Measurements from ENCODE around the gene MED16.

The MED16 gene

GRCh38 chr19:927351-927779 is 34.4 kb upstream of the MED16 start:
- Histone ChIP-seq H3K23ac (ENCODE audit: low read length in 2 of 2) (peak overlapping the region in 1 of 2 experiments; percentile 86), H3K4ac (ENCODE audit: low read depth in 1 of 2, low read length in 2 of 2) (peak overlapping the region; percentile 62 to 83), H3K79me1 (replicated peaks; ENCODE audit: low read length, poor library complexity, severe bottlenecking) (peaks cover 5% of the 10 kb centered on the region), H3K4me1 (ENCODE audit: control insufficient read depth, insufficient read depth, low read depth, low read length) (peaks cover 34% of the 10 kb centered on the region), H3K18ac (ENCODE audit: low read depth in 1 of 2, low read length in 2 of 2) (peak overlapping the region; percentile 90 to 96), H2BK120ac (ENCODE audit: low read depth, low read length) (peak overlapping the region; percentile 99), H2AFZ (ENCODE audit: low read depth, low read length) (no peak overlapping the region), H2BK15ac (ENCODE audit: low read depth, poor library complexity, severe bottlenecking) (no peak overlapping the region), H4K8ac (ENCODE audit: low read length) (peak overlapping the region; percentile 81), H3K4me2 (ENCODE audit: low read length, poor library complexity, severe bottlenecking) (peak overlapping the region; percentile 79), H3K9me3 (ENCODE audit: control insufficient read depth, low read length) (no peaks in the 10 kb centered on the region), H2BK12ac (ENCODE audit: low read length in 2 of 2) (peak overlapping the region; percentile 9 to 91), H3K4me3 (ENCODE audit: insufficient read depth in 1 of 2, low read depth in 1 of 2, low read length in 2 of 2) (peak overlapping the region; percentile 84 to 85), H3K36me3 (ENCODE audit: control insufficient read depth in 1 of 2, insufficient read depth in 2 of 2, low read depth in 1 of 2, low read length in 2 of 2) (peaks cover 22 to 37% of the 10 kb centered on the region in 2 experiments), H3K27ac (ENCODE audit: low read length, poor library complexity, severe bottlenecking) (peak overlapping the region; percentile 79), H4K91ac (ENCODE audit: low read length) (peak overlapping the region; percentile 48), H3K27me3 (ENCODE audit: control insufficient read depth in 1 of 2, insufficient read depth in 1 of 2, low read length in 2 of 2) (no peaks in the 10 kb centered on the region), H2AK5ac (ENCODE audit: low read length, severe bottlenecking) (peak overlapping the region; percentile 53), H3K9ac (ENCODE audit: low read length) (peak overlapping the region; percentile 92), H3K14ac (ENCODE audit: low read length in 2 of 2) (peak overlapping the region; percentile 73 to 87), H2BK5ac (ENCODE audit: low read depth, low read length, poor library complexity, severe bottlenecking) (peak overlapping the region; percentile 51)
- 0% methylated on average over 6 of the region's 15 CpGs for WGBS
- peak; percentile 41 for DNase-seq

- Histone ChIP-seq H3K4ac (ENCODE audit: low read depth in 1 of 2, low read length in 2 of 2) (peak overlapping the region; percentile 85 to 89), H2BK5ac (ENCODE audit: low read depth, low read length, poor library complexity, severe bottlenecking) (peak overlapping the region; percentile 91), H3K4me1 (ENCODE audit: control insufficient read depth, insufficient read depth, low read depth, low read length) (peaks cover 28% of the 10 kb centered on the region), H3K9ac (ENCODE audit: low read length) (peak overlapping the region; percentile 92), H2BK12ac (ENCODE audit: low read length in 2 of 2) (peak overlapping the region in 1 of 2 experiments; percentile 71), H2AFZ (ENCODE audit: low read depth, low read length) (no peak overlapping the region), H4K8ac (ENCODE audit: low read length) (peak overlapping the region; percentile 92), H2AK5ac (ENCODE audit: low read length, severe bottlenecking) (no peak overlapping the region), H3K14ac (ENCODE audit: low read length in 2 of 2) (peak overlapping the region in 1 of 2 experiments; percentile 87), H3K36me3 (ENCODE audit: control insufficient read depth in 1 of 2, insufficient read depth in 2 of 2, low read depth in 1 of 2, low read length in 2 of 2) (peaks cover 16 to 31% of the 10 kb centered on the region in 2 experiments), H4K91ac (ENCODE audit: low read length) (peak overlapping the region; percentile 86), H3K27ac (ENCODE audit: low read length, poor library complexity, severe bottlenecking) (peak overlapping the region; percentile 79), H3K27me3 (ENCODE audit: control insufficient read depth in 1 of 2, insufficient read depth in 1 of 2, low read length in 2 of 2) (no peaks in the 10 kb centered on the region), H2BK15ac (ENCODE audit: low read depth, poor library complexity, severe bottlenecking) (peak overlapping the region; percentile 98), H3K9me3 (ENCODE audit: control insufficient read depth, low read length) (no peaks in the 10 kb centered on the region), H3K79me1 (replicated peaks; ENCODE audit: low read length, poor library complexity, severe bottlenecking) (peaks cover 5% of the 10 kb centered on the region), H3K4me2 (ENCODE audit: low read length, poor library complexity, severe bottlenecking) (peak overlapping the region; percentile 79), H3K18ac (ENCODE audit: low read depth in 1 of 2, low read length in 2 of 2) (peak overlapping the region; percentile 94 to 96), H2BK120ac (ENCODE audit: low read depth, low read length) (peak overlapping the region; percentile 99), H3K23ac (ENCODE audit: low read length in 2 of 2) (no peak overlapping the region), H3K4me3 (ENCODE audit: insufficient read depth in 1 of 2, low read depth in 1 of 2, low read length in 2 of 2) (peak overlapping the region; percentile 84 to 85)
- under 1% methylated on average over 41 of the region's 52 CpGs for WGBS
- DNase-seq: peak; percentile 71
Observed at GRCh38 chr19:926589-927350, 33.8 kb upstream of the MED16 start.

- peak overlapping the region; percentile 2 for H3K4me2 ChIP-seq (ENCODE audit: low read length, poor library complexity, severe bottlenecking)
- H2AK5ac ChIP-seq (ENCODE audit: low read length, severe bottlenecking): peak overlapping the region; percentile 29
- peak overlapping the region; percentile 84 to 85 for H3K4me3 ChIP-seq (ENCODE audit: insufficient read depth in 1 of 2, low read depth in 1 of 2, low read length in 2 of 2)
- H2BK12ac ChIP-seq (ENCODE audit: low read length in 2 of 2): no peak overlapping the region
- WGBS: 0% methylated on average over 15 of the region's 21 CpGs
- peak overlapping the region; percentile 73 to 82 for H3K14ac ChIP-seq (ENCODE audit: low read length in 2 of 2)
- H3K9me3 ChIP-seq (ENCODE audit: control insufficient read depth, low read length): no peaks in the 10 kb centered on the region
- H2BK15ac ChIP-seq (ENCODE audit: low read depth, poor library complexity, severe bottlenecking): peak overlapping the region; percentile 98
- H4K91ac ChIP-seq (ENCODE audit: low read length): peak overlapping the region; percentile 92
- H3K27me3 ChIP-seq (ENCODE audit: control insufficient read depth in 1 of 2, insufficient read depth in 1 of 2, low read length in 2 of 2): peaks cover 2% of the 10 kb centered on the region in 2 experiments
- DNase-seq: no peak
- H2AFZ ChIP-seq (ENCODE audit: low read depth, low read length): no peak overlapping the region
- peak overlapping the region; percentile 85 to 89 for H3K4ac ChIP-seq (ENCODE audit: low read depth in 1 of 2, low read length in 2 of 2)
- peaks cover 27% of the 10 kb centered on the region for H3K4me1 ChIP-seq (ENCODE audit: control insufficient read depth, insufficient read depth, low read depth, low read length)
- H3K27ac ChIP-seq (ENCODE audit: low read length, poor library complexity, severe bottlenecking): peak overlapping the region; percentile 79
- H3K36me3 ChIP-seq (ENCODE audit: control insufficient read depth in 1 of 2, insufficient read depth in 2 of 2, low read depth in 1 of 2, low read length in 2 of 2): peaks cover 13 to 26% of the 10 kb centered on the region in 2 experiments
- H3K18ac ChIP-seq (ENCODE audit: low read depth in 1 of 2, low read length in 2 of 2): peak overlapping the region; percentile 90 to 94
- peak overlapping the region in 1 of 2 experiments; percentile 5 for H3K23ac ChIP-seq (ENCODE audit: low read length in 2 of 2)
- peaks cover 5% of the 10 kb centered on the region for H3K79me1 ChIP-seq (replicated peaks; ENCODE audit: low read length, poor library complexity, severe bottlenecking)
- peak overlapping the region; percentile 75 for H4K8ac ChIP-seq (ENCODE audit: low read length)
- peak overlapping the region; percentile 91 for H2BK5ac ChIP-seq (ENCODE audit: low read depth, low read length, poor library complexity, severe bottlenecking)
- peak overlapping the region; percentile 92 for H3K9ac ChIP-seq (ENCODE audit: low read length)
- peak overlapping the region; percentile 99 for H2BK120ac ChIP-seq (ENCODE audit: low read depth, low read length)
Observed at GRCh38 chr19:926323-926588, 33.3 kb upstream of the MED16 start.

All from mesenchymal stem cell (in vitro differentiated cells and primary cell).